Vagina (tissue), 2 donors: ENCODE data around the gene PLP2.

Experiments used
- POLR2A ChIP-seq, 2 donors: fragments of 450-650 bp; IDR thresholded peaks; one replicate each; pipeline ENCODE4 v1.6.1; 2017; ENCODE audit warnings: antibody characterized with exemption in 2 of 2, mild to moderate bottlenecking in 2 of 2, moderate library complexity in 2 of 2
- POLR2AphosphoS5 ChIP-seq, 2 donors: sonication (generic); formaldehyde crosslinking; IDR thresholded peaks; one replicate each; pipeline ENCODE4 v1.9.0; 2017; ENCODE audit warnings: antibody characterized with exemption in 2 of 2, mild to moderate bottlenecking in 2 of 2, low read depth in 1 of 2; ENCODE audit not compliant: insufficient read depth in 1 of 2
- TF ChIP-seq, protein P1 (sequence below), 3 experiments: fragments of 450-650 bp in 2 of 3; fragments of 200-600 bp in 1 of 3; sonication (generic) in 1 of 3; IDR thresholded peaks; one replicate each; pipeline ENCODE4 v1.5.1; 2017 to 2019; ENCODE audit warnings: antibody characterized with exemption in 3 of 3, mild to moderate bottlenecking in 2 of 3, moderate library complexity in 2 of 3

DNA sequence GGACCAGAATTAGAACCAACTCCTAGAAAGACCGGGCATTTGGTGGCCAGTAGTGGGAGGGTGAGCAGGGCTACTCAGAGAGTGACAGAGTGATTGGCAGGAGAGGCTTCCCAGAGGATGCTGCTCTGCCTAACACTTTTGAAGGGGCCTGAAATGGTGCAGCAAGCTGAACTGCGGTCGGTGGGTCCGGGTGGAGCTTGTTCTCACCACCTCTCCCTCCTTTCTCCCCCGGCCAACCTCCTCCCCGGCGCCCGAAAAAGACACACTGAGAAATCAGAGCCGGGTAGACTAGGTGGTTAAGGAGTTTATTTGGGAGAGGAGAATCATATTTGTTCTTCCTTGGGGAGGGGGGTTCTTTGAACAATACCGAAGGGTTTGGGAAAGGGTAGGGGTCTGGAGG, 15.8 kb downstream of the PLP2 start:
- TF ChIP-seq, protein P1, sequence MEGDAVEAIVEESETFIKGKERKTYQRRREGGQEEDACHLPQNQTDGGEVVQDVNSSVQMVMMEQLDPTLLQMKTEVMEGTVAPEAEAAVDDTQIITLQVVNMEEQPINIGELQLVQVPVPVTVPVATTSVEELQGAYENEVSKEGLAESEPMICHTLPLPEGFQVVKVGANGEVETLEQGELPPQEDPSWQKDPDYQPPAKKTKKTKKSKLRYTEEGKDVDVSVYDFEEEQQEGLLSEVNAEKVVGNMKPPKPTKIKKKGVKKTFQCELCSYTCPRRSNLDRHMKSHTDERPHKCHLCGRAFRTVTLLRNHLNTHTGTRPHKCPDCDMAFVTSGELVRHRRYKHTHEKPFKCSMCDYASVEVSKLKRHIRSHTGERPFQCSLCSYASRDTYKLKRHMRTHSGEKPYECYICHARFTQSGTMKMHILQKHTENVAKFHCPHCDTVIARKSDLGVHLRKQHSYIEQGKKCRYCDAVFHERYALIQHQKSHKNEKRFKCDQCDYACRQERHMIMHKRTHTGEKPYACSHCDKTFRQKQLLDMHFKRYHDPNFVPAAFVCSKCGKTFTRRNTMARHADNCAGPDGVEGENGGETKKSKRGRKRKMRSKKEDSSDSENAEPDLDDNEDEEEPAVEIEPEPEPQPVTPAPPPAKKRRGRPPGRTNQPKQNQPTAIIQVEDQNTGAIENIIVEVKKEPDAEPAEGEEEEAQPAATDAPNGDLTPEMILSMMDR (IDR thresholded peaks at IDR 0.05), result no peak
- TF ChIP-seq POLR2A (IDR thresholded peaks at IDR 0.05) (no peak), POLR2AphosphoS5 (IDR thresholded peaks at IDR 0.05; ENCODE audit: insufficient read depth in 1 of 2, low read depth in 1 of 2) (no peak)
